ENCODE results near the gene NCOA7.

- TF ChIP-seq CTCF (IDR thresholded peaks at IDR 0.05) (no peak), POLR2A (IDR thresholded peaks at IDR 0.05) (no peak)
Observed at GRCh38 chr6:125808591-125808990, 17.8 kb downstream of the NCOA7 start.

All from thyroid gland (tissue), 4 donors.